Naive thymus-derived CD8-positive, alpha-beta T cell (primary cell): ENCODE results near the gene BABAM2. TPM values are rescaled to one million over a fixed set of nuclear protein-coding genes. Genes with fewer than 3 reads are reported as not detected.
"Not testable (repeated sequence)": the region's sequence is repeated elsewhere in the genome, so short reads cannot be mapped to it uniquely, and the experiment has no call there.

ENCODE experiments used
- ATAC-seq, 2 donors: fragments of 150-1000 bp; cut with Tn5 transposase in 1 of 2; sonication (Bioruptor Pico), chemical (Tn5 transposase) in 1 of 2; 1 replicate in 1 of 2; 2 replicates in 1 of 2; pipeline ENCODE4 v1.10.0; 2021; ENCODE audit warnings: mild to moderate bottlenecking in 2 of 2, moderate library complexity in 2 of 2
- POLR2A ChIA-PET: fragments of 350-600 bp; sonication (Branson Sonifier 250); formaldehyde crosslinking; loops from one replicate; lab custom pipeline; 2021; ENCODE audit warnings: antibody characterized with exemption; lab: Charles Lee
- DNase-seq, 10 donors: peaks; one replicate each; pipeline versions ENCODE4 v3.0.0 to v3.0.0-alpha.2; 2020 to 2022
- H3K27ac Mint-ChIP-seq, 10 donors: one replicate each; pipeline ENCODE4 v1.8.0; 2020 to 2022; ENCODE audit warnings: mild to moderate bottlenecking in 10 of 10, mixed read lengths in 10 of 10, moderate library complexity in 4 of 10, inconsistent platforms in 1 of 10
- H3K27me3 Mint-ChIP-seq, 5 donors: one replicate each; pipeline ENCODE4 v1.8.0; 2021 to 2022; ENCODE audit warnings: mixed read lengths in 5 of 5
- H3K36me3 Mint-ChIP-seq, 3 donors: one replicate each; pipeline ENCODE4 v1.8.0; 2020 to 2022; ENCODE audit warnings: mixed read lengths in 3 of 3, mild to moderate bottlenecking in 2 of 3, inconsistent platforms in 1 of 3
- H3K4me1 Mint-ChIP-seq, 4 donors: one replicate each; pipeline ENCODE4 v1.8.0; 2021 to 2022; ENCODE audit warnings: mixed read lengths in 4 of 4
- H3K4me3 Mint-ChIP-seq, 10 donors: one replicate each; pipeline ENCODE4 v1.8.0; 2020 to 2022; ENCODE audit warnings: mild to moderate bottlenecking in 10 of 10, mixed read lengths in 10 of 10, moderate library complexity in 6 of 10, inconsistent platforms in 1 of 10
- H3K9me3 Mint-ChIP-seq, 9 donors: one replicate each; pipeline ENCODE4 v1.8.0; 2020 to 2022; ENCODE audit warnings: mixed read lengths in 9 of 9, mild to moderate bottlenecking in 3 of 9, inconsistent platforms in 1 of 9, moderate library complexity in 1 of 9
- polyA plus RNA-seq, 3 donors: library from polyadenylated mRNA; unstranded; fragments of 300-500 nt; fragmentation: Illumina TruSeq; gene quantifications; one replicate each; pipeline ENCODE4 v1.2.3, GENCODE V29; 2021
- total RNA-seq, 8 experiments: library from RNA in 2 of 8; stranded (reverse) in 2 of 8; gene quantifications; one replicate each; pipeline ENCODE4 v1.2.3 and lab custom pipeline; 2021 to 2026

BABAM2 gene
- total and polyA plus RNA-seq, 5 experiments from 2014 or later, result 29.6 to 60.2 (median 50.5) TPM

GRCh38 chr2:27972311-27972710 is 81.8 kb downstream of the BABAM2 start:
- POLR2A ChIA-PET, result no interaction called here
- H3K4me1 Mint-ChIP-seq, result peaks cover 4 to 10% (median 4%) of the 10 kb centered on the region in 4 donors
- ATAC-seq (no peak), DNase-seq (no peak)
- no peak overlapping the region for H3K4me3 Mint-ChIP-seq
- peaks cover 0 to 20% (median 16%) of the 10 kb centered on the region in 9 donors for H3K9me3 Mint-ChIP-seq
- H3K36me3 Mint-ChIP-seq, result peaks cover 8 to 24% (median 8%) of the 10 kb centered on the region in 3 donors
- no peak overlapping the region for H3K27ac Mint-ChIP-seq
- no peaks in the 10 kb centered on the region for H3K27me3 Mint-ChIP-seq

- ATAC-seq, result no peak
- peaks cover 3 to 20% (median 7%) of the 10 kb centered on the region in 3 donors for H3K36me3 Mint-ChIP-seq
- POLR2A ChIA-PET, result no interaction called here
- peaks cover 0 to 12% (median 5%) of the 10 kb centered on the region in 4 donors for H3K4me1 Mint-ChIP-seq
- DNase-seq, result no peak
- peaks cover 0 to 21% (median 9%) of the 10 kb centered on the region in 9 donors for H3K9me3 Mint-ChIP-seq
- no peak overlapping the region for H3K27ac Mint-ChIP-seq
- no peak overlapping the region for H3K4me3 Mint-ChIP-seq
- H3K27me3 Mint-ChIP-seq, result no peaks in the 10 kb centered on the region
Measured at GRCh38 chr2:27973592-27973991, 83.1 kb downstream of the BABAM2 start.

GRCh38 chr2:27976308-27976707 is 85.8 kb downstream of the BABAM2 start:
- ATAC-seq, result no peak
- Mint-ChIP-seq H3K4me1 (peaks cover 6 to 22% (median 12%) of the 10 kb centered on the region in 4 donors), H3K9me3 (peaks cover 0 to 10% (median 0%) of the 10 kb centered on the region in 9 donors), H3K36me3 (peaks cover 0 to 11% (median 3%) of the 10 kb centered on the region in 3 donors), H3K27ac (no peak overlapping the region), H3K27me3 (no peaks in the 10 kb centered on the region), H3K4me3 (no peak overlapping the region)
- POLR2A ChIA-PET, result no interaction called here
- DNase-seq, result no peak

GRCh38 chr2:27977731-27978312 is 87.3 kb downstream of the BABAM2 start:
- DNase-seq, result no peak
- Mint-ChIP-seq H3K4me3 (no peak overlapping the region), H3K9me3 (peaks cover 0 to 11% (median 2%) of the 10 kb centered on the region in 9 donors), H3K36me3 (peaks cover 0 to 15% (median 4%) of the 10 kb centered on the region in 3 donors), H3K27me3 (no peaks in the 10 kb centered on the region), H3K4me1 (peaks cover 6 to 22% (median 12%) of the 10 kb centered on the region in 4 donors), H3K27ac (peak overlapping the region in 3 of 10 donors; percentile 11 to 56 (median 46))
- POLR2A ChIA-PET, result no interaction called here
- ATAC-seq, result no peak

- H3K4me3 Mint-ChIP-seq, H3K27ac Mint-ChIP-seq, H3K27me3 Mint-ChIP-seq, ATAC-seq, DNase-seq, POLR2A ChIA-PET: not testable (repeated sequence)
- Mint-ChIP-seq H3K9me3 (peaks cover 0 to 17% (median 3%) of the 10 kb centered on the region in 9 donors), H3K36me3 (peaks cover 3 to 21% (median 9%) of the 10 kb centered on the region in 3 donors), H3K4me1 (peaks cover 6 to 22% (median 12%) of the 10 kb centered on the region in 4 donors)
Measured at GRCh38 chr2:27978761-27979160, 88.2 kb downstream of the BABAM2 start.

GRCh38 chr2:27980242-27980641 is 89.7 kb downstream of the BABAM2 start:
- H3K27ac Mint-ChIP-seq, result peak overlapping the region in 4 of 10 donors; percentile 3 to 39 (median 8)
- H3K36me3 Mint-ChIP-seq, result peaks cover 3 to 24% (median 9%) of the 10 kb centered on the region in 3 donors
- H3K4me1 Mint-ChIP-seq, result peaks cover 6 to 22% (median 13%) of the 10 kb centered on the region in 4 donors
- POLR2A ChIA-PET, result no interaction called here
- no peak for ATAC-seq
- peaks cover 0 to 17% (median 3%) of the 10 kb centered on the region in 9 donors for H3K9me3 Mint-ChIP-seq
- DNase-seq, result no peak
- no peaks in the 10 kb centered on the region for H3K27me3 Mint-ChIP-seq
- H3K4me3 Mint-ChIP-seq, result no peak overlapping the region

- Mint-ChIP-seq H3K4me1 (peaks cover 19 to 45% (median 40%) of the 10 kb centered on the region in 4 donors), H3K4me3 (no peak overlapping the region), H3K27ac (no peak overlapping the region), H3K36me3 (peaks cover 5 to 18% (median 8%) of the 10 kb centered on the region in 3 donors), H3K9me3 (peaks cover 0 to 9% (median 3%) of the 10 kb centered on the region in 9 donors), H3K27me3 (no peaks in the 10 kb centered on the region)
- no peak for DNase-seq
- no peak for ATAC-seq
- POLR2A ChIA-PET, result no interaction called here
Measured at GRCh38 chr2:27984153-27984552, 93.6 kb downstream of the BABAM2 start.

GRCh38 chr2:27988306-27988705 is 97.8 kb downstream of the BABAM2 start:
- DNase-seq, result no peak
- Mint-ChIP-seq H3K27ac (peak overlapping the region in 9 of 10 donors; percentile 0 to 95 (median 70)), H3K36me3 (peaks cover 6 to 27% (median 10%) of the 10 kb centered on the region in 3 donors), H3K4me1 (peaks cover 24 to 52% (median 41%) of the 10 kb centered on the region in 4 donors), H3K9me3 (peaks cover 0 to 6% (median 2%) of the 10 kb centered on the region in 9 donors), H3K4me3 (peak overlapping the region in 9 of 10 donors; percentile 27 to 70 (median 57)), H3K27me3 (no peaks in the 10 kb centered on the region)
- POLR2A ChIA-PET, result no interaction called here
- ATAC-seq, result no peak

- POLR2A ChIA-PET, result no interaction called here
- ATAC-seq, result peak; percentile 23 to 57
- Mint-ChIP-seq H3K27ac (peak overlapping the region in 9 of 10 donors; percentile 0 to 95 (median 70)), H3K27me3 (no peaks in the 10 kb centered on the region), H3K4me3 (peak overlapping the region in 8 of 10 donors; percentile 27 to 70 (median 58)), H3K4me1 (peaks cover 24 to 53% (median 41%) of the 10 kb centered on the region in 4 donors), H3K36me3 (peaks cover 6 to 23% (median 10%) of the 10 kb centered on the region in 3 donors), H3K9me3 (peaks cover 0 to 5% (median 0%) of the 10 kb centered on the region in 9 donors)
- DNase-seq, result peak in 2 of 10 donors; percentile 2 to 7
Measured at GRCh38 chr2:27988718-27989117, 98.2 kb downstream of the BABAM2 start.

GRCh38 chr2:27989149-27989548 is 98.6 kb downstream of the BABAM2 start:
- Mint-ChIP-seq H3K4me3 (peak overlapping the region in 6 of 10 donors; percentile 3 to 60 (median 18)), H3K36me3 (peaks cover 6 to 20% (median 10%) of the 10 kb centered on the region in 3 donors), H3K4me1 (peaks cover 24 to 53% (median 41%) of the 10 kb centered on the region in 4 donors), H3K27me3 (no peaks in the 10 kb centered on the region), H3K27ac (peak overlapping the region in 7 of 10 donors; percentile 0 to 95 (median 70)), H3K9me3 (peaks cover 0 to 4% (median 0%) of the 10 kb centered on the region in 9 donors)
- POLR2A ChIA-PET, result no interaction called here
- peak in 1 of 2 donors; percentile 32 for ATAC-seq
- DNase-seq, result no peak

GRCh38 chr2:27990030-27990590 is 99.6 kb downstream of the BABAM2 start:
- ATAC-seq, result no peak
- peaks cover 15 to 27% (median 18%) of the 10 kb centered on the region in 3 donors for H3K36me3 Mint-ChIP-seq
- no peak overlapping the region for H3K4me3 Mint-ChIP-seq
- POLR2A ChIA-PET, result no interaction called here
- peaks cover 24 to 51% (median 41%) of the 10 kb centered on the region in 4 donors for H3K4me1 Mint-ChIP-seq
- H3K9me3 Mint-ChIP-seq, result peaks cover 0 to 6% (median 1%) of the 10 kb centered on the region in 9 donors
- H3K27ac Mint-ChIP-seq, result peak overlapping the region in 2 of 10 donors; percentile 28 to 49
- H3K27me3 Mint-ChIP-seq, result no peaks in the 10 kb centered on the region
- no peak for DNase-seq

- ATAC-seq (no peak), DNase-seq (no peak)
- H3K27ac Mint-ChIP-seq, result peak overlapping the region in 1 of 10 donors; percentile 25
- peaks cover 0 to 6% (median 1%) of the 10 kb centered on the region in 9 donors for H3K9me3 Mint-ChIP-seq
- no peak overlapping the region for H3K4me3 Mint-ChIP-seq
- no peaks in the 10 kb centered on the region for H3K27me3 Mint-ChIP-seq
- peaks cover 21 to 49% (median 38%) of the 10 kb centered on the region in 4 donors for H3K4me1 Mint-ChIP-seq
- POLR2A ChIA-PET, result no interaction called here
- H3K36me3 Mint-ChIP-seq, result peaks cover 15 to 34% (median 28%) of the 10 kb centered on the region in 3 donors
Measured at GRCh38 chr2:27991146-27991545, 100.6 kb downstream of the BABAM2 start.
